ENCODE results near the gene ASPHD2.
"Not testable (repeated sequence)": the region's sequence is repeated elsewhere in the genome, so short reads cannot be mapped to it uniquely, and the experiment has no call there.

Gene ASPHD2

GRCh38 chr22:26428515-26429457, at the start of gene ASPHD2:
Gene ASPHD2 (plus strand): TSS chr22:26429260. CDS start chr22:26433616, 4,356 bp downstream.
- peak; percentile 68 for DNase-seq

- no peak for DNase-seq
These were observed 48.8 kb upstream of the ASPHD2 start for GRCh38 chr22:26380072-26380830.

DNA sequence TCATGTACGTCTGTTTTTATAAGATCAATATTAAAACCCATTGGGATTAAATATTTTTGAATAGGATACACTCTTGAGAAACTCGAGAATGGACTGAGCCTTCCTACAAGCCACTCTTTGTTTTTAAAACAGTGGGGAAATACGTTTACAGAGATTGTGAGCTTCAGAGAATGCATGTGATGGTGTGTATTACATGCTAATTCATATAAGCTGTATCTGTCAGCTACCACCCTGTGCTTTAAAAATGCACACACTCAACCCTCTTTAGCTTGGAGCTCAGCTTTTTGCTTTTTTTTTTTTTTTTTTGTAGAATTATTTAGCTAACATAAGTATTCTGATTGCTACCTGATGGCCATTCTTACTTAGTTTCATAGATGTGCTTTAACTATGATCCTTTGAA, 46.3 kb upstream of the ASPHD2 start:
- no peak for DNase-seq

- DNase-seq = no peak
These were observed 45.0 kb upstream of the ASPHD2 start for GRCh38 chr22:26383968-26384556.

- no peak for DNase-seq
These were observed 43.9 kb upstream of the ASPHD2 start for GRCh38 chr22:26385164-26385563.

DNA sequence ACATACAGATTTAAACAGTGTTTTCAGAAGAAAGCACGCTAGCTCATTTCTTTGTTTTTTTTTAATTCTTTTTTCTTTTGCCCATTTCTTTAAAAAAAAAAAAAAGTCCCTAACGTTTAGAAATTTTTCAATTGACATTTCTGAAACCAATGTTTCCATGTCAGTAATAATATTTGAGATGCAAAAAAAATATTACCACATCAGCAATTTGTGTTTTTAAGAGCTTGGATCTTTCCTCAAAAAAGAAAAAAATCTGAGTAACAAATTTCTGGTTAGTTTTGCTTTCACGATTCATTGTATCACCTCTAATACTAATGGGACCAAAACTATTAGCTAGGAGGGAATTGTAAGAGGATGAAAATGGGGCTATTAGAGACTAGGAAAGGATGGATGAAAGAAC, 39.9 kb upstream of the ASPHD2 start:
- no peak for DNase-seq

DNA sequence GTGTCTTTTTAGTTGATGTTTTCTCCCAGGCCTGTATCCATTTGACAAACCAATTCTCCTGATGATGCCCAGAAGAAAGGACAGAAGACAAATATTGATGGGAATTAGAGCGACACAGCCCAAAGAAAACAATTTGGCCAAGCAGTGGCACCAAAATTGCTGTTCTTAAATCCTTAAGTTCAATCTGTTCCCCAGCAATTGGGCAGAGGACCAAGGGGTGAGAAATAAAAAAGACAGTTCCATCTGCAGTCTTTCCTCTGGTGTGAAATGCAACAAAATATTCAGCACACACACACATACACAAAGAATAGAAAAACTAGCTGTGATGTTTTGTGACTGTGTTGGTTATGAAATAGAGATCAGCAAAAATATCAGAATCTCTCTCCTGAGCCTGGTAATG, 38.0 kb upstream of the ASPHD2 start:
- no peak for DNase-seq

DNA sequence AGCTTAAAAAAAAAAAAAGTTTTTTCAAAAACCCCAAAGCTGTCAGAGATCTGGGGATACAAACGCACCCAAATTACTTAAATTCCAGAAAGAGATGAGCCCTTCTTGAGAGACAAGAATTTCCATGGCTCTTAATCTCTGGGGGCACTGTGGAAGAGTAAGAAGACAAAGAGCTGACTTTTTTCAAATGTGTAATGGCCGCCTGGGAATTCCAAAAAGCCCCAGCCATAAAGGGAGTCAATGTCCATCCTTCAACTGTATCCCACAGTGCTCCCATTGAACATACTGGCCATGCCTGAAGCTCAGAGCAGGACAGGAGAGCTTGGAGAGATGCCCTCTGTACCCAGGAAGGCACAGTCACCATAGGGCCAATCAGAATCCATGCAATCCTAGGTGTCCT, 37.4 kb upstream of the ASPHD2 start:
- no peak for DNase-seq

DNA sequence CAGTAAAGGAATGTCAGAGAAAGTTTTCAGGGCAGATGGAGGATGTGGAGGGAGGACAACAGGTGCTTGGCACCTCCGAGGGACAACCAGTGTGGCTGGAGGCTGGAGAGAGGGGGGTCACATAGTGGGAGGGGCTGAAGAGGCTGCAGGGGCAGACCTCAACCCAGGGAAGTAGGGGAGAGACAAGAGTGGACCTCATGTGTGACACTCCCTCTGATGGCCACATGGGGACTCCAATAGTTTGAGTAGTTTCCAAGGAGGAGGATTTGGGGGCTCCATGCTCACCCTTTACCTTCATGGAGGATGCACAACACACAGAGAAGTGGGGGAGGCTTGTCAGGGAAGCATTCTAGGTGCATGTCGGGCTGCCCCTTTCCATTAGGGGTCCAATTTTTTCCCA, 35.1 kb upstream of the ASPHD2 start:
- DNase-seq = no peak

DNA sequence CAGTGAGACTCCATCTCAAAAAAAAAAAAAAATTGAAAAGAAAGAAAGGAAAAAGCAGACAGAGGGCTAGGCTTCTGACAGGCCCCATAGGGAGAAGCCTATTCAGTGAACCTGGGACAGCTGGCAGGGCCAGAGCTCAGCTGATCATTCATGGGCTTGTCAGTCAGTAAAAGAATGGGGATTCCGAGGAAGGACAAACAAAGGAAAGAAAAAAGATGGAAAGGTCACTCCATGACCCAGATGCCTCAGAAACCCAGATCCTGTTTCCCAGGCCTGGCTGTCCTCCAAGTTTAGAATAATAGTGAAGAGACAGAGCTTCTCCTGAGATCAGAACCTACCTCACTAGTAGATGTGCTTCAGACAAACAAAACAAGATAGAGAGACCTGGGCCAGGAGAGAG, 34.3 kb upstream of the ASPHD2 start:
- peak; percentile 7 for DNase-seq

DNA sequence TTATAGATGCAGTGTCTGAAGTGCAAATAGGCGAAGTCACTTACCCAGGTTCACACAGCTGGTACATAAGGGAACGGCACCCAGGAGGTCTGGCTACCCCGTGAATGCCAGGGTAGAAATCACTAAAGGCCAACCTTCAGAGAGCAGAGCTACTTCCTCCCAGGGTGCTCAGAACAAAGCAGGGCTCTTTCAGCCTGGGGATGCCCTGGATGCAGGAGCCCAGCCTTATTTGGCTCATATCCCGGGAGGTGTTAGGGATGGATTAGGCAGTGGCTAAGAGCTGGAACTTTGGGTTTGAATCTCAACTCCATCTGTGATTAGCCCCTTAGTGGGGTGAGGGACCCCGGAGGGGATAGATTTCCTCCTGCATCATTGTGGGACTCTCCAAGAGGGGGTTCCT, 33.1 kb upstream of the ASPHD2 start:
- DNase-seq = peak; percentile 39

GRCh38 chr22:26398741-26399153, 30.3 kb upstream of the ASPHD2 start:
- peak; percentile 29 for DNase-seq

- DNase-seq = no peak
These were observed 29.8 kb upstream of the ASPHD2 start for GRCh38 chr22:26399289-26399688.

DNA sequence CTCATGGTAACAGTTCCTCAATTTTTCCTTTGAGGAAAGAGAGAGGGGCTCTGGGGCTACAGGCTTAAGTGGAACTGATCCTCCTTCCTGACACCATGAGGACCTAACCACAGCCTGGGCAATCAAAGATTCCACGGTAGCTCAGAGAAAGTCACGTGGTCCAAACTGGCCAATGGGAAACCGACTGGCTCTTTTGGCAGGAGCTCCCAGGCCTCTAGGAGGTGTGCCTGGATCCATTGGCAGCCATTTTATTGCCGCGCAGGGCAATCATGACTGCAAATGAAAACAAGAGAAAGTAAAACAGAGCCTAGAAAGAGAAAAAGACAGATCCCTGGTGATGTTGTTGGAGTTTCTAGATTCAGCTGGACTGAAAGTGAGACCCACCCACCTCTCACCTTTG, 27.3 kb upstream of the ASPHD2 start:
- no peak for DNase-seq

- no peak for DNase-seq
These were observed 24.1 kb upstream of the ASPHD2 start for GRCh38 chr22:26404851-26405421.

DNA sequence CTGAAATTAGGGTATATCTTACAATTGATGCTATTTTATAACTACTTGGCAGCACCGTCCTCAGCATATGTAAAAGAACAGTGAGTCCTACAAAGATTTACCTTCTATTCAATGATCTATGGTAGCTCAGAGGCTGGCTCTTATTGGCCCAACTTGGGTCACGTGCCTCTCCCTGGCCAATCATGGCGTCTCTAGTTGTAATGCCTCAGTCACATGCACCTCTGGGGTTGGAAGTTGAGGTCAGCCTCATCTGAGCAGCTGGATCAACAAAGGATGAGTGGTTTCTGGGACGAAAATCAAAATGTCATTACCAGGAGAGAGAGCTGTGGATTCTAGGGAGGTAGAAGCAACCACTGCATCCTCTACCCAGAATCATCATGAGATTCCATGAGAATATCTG, 22.9 kb upstream of the ASPHD2 start:
- DNase-seq = peak; percentile 96

GRCh38 chr22:26408562-26409220, 20.4 kb upstream of the ASPHD2 start:
- not testable (repeated sequence) for DNase-seq

GRCh38 chr22:26409719-26410335, 19.2 kb upstream of the ASPHD2 start:
- no peak for DNase-seq

- no peak for DNase-seq
These were observed 18.7 kb upstream of the ASPHD2 start for GRCh38 chr22:26410386-26410785.

DNA sequence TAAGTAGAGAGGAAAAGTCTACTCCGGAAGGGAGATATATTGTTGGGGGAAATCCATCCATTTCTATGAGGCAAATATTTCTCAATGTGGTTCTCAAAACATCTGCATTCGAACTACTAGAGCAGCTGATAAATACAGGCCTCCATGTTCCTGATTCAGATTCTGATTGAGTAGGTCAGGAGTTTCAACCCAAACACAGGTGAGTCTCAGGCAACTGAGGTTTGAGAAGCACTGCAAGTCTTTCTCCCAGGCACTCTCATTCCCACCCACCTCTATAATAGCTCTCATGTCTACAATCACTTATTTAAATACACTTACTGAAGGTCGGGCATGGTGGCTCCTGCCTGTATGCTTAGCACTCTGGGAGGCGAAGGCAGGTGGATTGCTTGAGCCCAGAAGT, 14.7 kb upstream of the ASPHD2 start:
- DNase-seq = no peak

DNA sequence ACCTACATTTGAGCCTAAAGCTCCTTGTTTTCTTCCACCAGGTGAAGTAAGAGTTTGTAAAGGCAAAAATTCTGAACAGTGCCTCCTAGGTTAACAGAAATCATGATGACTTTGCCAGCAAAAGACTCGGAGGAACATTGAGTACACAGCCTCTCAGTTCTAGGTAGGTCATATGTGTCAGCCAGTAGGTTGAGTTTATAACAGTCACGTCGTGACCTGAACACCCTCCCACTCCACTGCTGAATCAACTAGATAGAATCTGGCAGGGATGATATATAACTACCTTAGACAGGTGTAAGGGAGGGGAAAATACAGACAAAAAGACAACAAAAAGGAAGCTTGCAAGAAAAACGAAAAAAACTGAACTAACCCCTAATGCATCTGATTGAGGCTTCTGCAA, 12.8 kb upstream of the ASPHD2 start:
- no peak for DNase-seq

DNA sequence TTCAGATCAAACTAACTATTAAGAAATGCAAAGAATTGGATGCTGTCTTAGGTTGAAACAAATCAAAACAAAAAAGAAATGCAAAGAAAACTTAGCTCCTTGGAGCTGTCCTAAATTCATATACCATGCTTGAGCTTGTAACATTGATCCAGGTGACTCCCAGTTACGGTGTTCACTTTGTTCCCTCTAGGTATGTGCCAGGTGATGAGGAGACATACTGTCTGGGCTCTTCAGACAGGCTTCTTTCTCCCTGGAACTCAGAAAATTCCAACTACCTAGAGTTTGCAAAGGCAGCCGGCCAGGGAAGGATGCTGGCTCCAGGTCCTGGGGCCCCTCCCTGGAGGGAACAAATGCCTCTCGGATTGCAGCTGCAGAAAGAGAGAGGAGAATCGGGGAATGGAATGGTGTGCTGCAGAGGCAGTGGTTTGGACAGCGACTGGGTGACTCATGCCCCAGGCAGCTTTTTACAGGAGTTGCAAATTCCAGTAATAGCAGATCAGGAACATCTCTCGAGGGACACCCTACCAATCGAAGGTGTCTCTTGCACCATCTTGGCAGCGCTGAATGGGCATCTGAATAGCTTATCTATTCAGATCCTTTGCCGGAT, 12.3 kb upstream of the ASPHD2 start:
- no peak for DNase-seq

Measured in NCI-H1092 (cell line).